Fibroblast of lung (primary cell): ENCODE measurements around the gene DDX31.

ENCODE experiments used
- EZH2 ChIP-seq: IDR thresholded peaks from 2 replicates; pipeline ENCODE4 v1.5.1; 2012; ENCODE audit warnings: low read length, control low read depth, mild to moderate bottlenecking; ENCODE audit errors: missing control alignments
- TF ChIP-seq, protein P1 (sequence below), 2 donors: IDR thresholded peaks in 1 of 2; conservative IDR thresholded peaks in 1 of 2; 1 replicate in 1 of 2; 2 replicates in 1 of 2; pipeline ENCODE4 v1.5.1; 2011 to 2012; ENCODE audit warnings: low read length in 2 of 2, control low read depth in 1 of 2, inconsistent platforms in 1 of 2, low read depth in 1 of 2, mild to moderate bottlenecking in 1 of 2

DNA sequence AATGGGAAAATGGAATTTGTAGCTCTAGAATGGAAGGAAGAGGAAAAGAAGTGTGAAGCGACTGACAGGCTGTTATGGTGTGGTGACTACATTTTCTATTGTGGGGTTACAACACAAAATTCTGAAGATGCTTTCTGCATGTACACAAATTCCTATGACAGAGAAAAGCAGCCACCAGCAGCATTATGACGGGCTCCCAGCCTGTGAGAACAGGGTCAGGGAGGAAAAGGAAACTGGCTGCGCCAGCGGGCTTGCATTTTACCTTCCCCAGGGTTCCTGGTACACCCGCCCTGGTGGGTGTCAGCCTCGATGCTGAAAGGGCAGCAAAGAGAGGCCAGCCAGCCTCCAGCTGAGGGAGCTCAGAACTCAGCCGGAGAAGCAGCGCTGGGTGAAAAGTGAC, 41.0 kb downstream of the DDX31 start:
- TF ChIP-seq, protein P1, sequence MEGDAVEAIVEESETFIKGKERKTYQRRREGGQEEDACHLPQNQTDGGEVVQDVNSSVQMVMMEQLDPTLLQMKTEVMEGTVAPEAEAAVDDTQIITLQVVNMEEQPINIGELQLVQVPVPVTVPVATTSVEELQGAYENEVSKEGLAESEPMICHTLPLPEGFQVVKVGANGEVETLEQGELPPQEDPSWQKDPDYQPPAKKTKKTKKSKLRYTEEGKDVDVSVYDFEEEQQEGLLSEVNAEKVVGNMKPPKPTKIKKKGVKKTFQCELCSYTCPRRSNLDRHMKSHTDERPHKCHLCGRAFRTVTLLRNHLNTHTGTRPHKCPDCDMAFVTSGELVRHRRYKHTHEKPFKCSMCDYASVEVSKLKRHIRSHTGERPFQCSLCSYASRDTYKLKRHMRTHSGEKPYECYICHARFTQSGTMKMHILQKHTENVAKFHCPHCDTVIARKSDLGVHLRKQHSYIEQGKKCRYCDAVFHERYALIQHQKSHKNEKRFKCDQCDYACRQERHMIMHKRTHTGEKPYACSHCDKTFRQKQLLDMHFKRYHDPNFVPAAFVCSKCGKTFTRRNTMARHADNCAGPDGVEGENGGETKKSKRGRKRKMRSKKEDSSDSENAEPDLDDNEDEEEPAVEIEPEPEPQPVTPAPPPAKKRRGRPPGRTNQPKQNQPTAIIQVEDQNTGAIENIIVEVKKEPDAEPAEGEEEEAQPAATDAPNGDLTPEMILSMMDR (conservative IDR thresholded peaks at IDR 0.05 in 1 of 2, IDR thresholded peaks at IDR 0.05 in 1 of 2; ENCODE audit: low read depth in 1 of 2, low read length in 2 of 2): no peak
- TF ChIP-seq EZH2: no peak
